HG02642 (cell line): ENCODE results near the gene WWOX.

Source experiments
- ATAC-seq: cut with Tn5 transposase; IDR thresholded peaks from one replicate; pipeline ENCODE4 v1.9.1; 2021; ENCODE audit warnings: mild to moderate bottlenecking; ENCODE audit not compliant: unreplicated experiment, poor library complexity

The WWOX gene

GRCh38 chr16:78972986-78973385 lies 873.5 kb downstream of the WWOX start:
- ATAC-seq = no peak

DNA sequence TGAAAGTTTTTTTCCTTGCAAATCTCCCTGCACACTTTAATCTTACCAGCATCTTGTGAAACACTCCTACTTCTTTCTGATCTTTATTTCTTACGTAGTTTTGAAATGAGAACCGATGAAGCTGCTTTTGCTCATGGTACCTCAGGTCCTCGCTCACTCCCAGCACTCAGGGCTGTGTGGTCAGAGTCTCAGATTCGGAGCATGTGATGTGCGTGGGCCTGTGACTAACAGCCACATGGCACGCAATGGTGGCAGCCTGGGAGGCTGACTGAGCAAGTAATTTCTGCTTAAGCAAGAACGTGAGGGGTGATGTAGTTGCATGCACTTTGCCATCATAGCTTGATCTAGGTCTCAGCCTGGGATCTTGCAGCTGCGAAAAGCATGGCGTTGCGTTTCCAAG lies 876.8 kb downstream of the WWOX start:
- ATAC-seq = no peak

GRCh38 chr16:78980825-78981224 lies 881.4 kb downstream of the WWOX start:
- ATAC-seq = no peak

DNA sequence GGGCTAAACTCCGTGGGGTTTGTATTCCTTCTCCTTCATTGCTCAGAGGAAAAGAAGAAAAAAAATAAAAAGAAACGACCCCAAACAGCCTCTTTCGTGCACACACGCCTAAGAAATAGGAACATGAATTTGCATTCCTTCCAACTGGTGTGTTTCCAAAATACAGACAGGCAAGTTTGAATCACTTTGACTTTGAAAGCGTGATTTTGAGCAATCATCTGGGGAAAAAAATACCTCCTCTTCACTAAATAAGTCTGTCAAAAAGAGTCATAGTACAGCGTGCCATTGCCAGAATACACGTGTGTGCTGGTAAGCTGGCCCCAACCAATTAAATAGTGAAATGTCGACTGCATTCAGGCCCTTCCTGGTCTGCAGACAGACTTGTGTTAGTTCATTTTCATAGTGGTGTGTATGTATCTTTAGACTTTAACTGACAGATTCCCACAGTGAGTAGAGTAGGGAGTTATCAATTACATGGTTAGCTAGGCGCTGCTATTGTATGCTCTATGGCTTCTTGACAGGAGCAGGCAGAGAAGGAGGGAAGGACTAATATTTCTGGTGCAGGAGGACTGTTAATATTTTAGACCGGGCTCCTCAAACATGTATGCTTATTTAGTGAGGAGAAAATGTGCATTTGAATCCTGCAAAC lies 882.8 kb downstream of the WWOX start:
- no peak for ATAC-seq

- ATAC-seq = no peak
Measured at GRCh38 chr16:78984324-78984723, 884.9 kb downstream of the WWOX start.

DNA sequence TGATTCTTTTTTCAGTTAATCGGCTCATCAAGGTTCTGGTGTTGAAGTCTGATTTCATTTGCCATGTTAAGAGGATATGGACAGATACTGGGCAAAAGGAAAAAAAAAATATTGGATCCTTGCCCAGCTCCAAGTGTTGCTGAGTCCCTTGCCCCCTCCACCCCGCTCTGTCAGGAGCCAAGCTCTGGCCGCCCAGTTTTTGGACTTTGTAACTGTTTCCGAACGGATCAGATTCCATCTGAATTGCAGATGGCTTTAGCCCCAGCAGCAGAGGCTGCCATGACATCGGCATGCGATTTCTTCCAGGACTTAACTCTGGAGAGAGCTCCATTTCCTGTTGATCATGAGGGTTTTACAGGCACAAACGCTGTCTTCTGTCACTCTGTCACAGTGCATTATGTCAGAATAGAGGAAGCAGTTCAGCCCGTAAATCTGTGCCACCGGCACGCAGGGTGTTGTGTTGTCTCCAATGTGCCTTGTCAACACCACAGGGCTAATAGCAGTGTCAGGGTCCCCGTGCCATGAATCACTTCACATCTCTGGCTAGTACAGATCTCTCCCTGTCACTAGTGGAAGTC lies 885.5 kb downstream of the WWOX start:
- ATAC-seq = no peak

GRCh38 chr16:78985716-78986605 lies 886.5 kb downstream of the WWOX start:
- ATAC-seq = no peak

DNA sequence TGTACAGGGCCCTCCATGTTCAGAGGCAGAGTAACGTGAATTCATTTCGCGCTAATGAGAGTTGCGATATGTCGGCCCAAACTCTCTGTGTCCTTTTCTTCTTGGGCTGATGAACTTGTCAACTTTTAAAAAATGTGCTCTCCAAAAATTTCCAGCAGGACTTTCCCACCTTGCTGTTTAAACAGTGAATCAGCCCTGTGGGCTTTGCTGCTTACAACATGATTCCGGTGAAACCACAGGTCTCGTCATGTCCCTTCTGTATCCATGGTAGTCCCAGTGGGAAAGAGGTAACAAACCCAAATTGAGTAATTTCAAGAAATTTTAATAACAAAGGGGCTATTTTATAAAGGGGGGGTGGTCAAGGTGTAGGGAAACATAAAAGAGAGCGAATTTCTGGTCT lies 888.2 kb downstream of the WWOX start:
- no peak for ATAC-seq

DNA sequence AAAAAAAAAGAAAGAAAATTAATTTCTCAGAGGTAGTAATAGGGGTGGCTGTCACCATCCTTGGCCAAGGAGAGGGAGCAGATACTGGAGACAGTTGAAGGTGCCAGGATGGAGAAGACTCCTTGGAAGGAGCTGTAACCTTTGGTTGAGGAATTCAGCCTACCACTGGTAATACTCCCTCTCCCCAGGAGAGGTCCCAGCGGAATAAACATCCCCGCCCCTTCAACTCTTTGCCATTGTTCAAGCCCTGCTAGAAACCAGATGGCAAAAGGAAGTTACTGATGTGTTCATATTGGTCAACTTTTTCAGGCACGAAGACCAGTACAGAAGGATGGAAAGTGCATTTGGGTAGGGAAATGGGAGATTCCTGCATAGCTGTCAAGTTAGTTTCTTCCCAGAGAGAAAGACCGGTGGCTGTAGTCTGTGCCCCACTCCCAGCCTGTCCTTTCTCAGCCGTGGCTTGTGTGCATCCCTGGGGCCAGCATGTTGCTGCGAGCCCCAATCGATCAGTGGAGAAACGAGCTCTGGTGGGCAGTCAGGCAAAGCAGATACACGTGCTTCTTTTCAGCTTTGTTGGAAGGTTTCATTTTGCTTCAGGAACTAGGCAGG lies 889.0 kb downstream of the WWOX start:
- no peak for ATAC-seq

GRCh38 chr16:78990309-78990701 lies 890.9 kb downstream of the WWOX start:
- no peak for ATAC-seq

DNA sequence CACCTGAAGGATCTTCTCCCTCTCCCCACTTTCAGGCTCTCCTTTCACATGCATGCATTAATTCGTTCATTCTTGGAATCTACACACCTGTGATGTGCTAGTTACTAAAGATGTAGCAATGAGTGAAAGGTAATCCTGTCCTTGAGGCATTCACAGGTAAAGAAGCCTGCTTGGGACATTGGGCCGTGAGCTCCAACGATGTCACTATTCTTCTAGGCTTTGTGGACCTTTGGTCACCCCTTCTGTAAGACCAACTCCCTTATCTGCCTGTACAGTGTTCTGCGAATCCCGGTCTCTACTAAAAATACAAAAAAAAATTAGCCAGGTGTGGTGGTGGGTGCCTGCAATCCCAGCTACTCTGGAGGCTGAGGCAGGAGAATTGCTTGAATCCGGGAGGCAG lies 892.5 kb downstream of the WWOX start:
- ATAC-seq = no peak

DNA sequence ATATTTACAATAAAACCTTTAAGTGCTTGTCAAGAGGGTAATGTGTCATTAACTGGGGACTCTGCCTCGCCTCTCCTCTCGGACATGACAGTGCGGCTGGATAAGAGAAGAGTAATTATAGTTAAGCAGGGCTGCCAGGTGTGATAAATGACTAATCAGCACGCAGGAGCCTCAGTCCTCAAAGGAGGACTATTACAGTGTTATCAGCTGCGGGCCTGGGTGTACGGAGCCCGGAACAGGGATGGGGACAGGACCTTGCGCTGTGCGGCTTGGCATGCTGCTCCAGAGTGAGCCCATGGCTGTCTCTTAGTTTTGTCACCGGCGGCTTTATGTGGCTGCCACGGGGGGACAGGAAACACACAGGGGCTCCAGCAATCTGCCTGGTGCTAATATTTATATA lies 893.9 kb downstream of the WWOX start:
- ATAC-seq = no peak

GRCh38 chr16:78994135-78994745 lies 894.8 kb downstream of the WWOX start:
- no peak for ATAC-seq

DNA sequence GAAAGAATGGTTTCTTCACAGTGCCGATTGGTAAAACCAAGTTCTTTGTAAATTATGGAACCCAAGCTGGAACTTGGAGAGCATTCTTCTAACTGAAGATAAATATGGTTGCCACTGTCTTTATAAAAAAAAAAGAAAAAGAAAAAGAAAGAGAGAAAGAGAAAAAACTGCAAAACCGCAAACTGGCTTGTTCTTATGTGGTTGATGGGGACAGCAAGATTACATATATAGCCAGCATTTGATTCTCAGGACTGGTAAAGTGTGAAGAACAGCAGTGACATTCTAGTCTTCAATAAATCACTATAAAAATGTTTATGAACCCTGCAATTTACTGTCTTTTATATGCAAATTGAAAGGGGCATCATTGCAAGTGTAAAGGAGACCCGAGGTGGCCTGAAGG lies 896.0 kb downstream of the WWOX start:
- ATAC-seq = no peak

DNA sequence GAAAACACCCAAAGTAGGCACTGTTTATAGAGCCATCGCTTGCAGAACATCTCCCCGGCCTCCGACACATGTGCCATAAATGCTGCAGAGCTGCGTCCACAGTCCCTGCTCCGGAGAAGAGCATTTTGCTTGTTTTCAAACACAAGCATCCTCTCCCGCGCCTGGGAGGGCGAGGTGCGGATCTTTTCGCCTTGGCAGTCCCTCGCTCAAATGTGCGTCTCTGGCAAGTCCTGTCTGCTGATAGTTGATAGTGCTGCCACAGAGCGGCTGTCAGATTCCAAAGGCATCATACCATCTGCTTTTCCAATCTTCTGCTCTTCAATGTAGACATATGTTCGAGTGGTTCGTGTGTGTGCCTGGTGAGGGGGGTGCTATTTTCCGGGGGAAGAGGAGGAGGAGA lies 897.3 kb downstream of the WWOX start:
- ATAC-seq = no peak

- no peak for ATAC-seq
Measured at GRCh38 chr16:78998879-78999278, 899.4 kb downstream of the WWOX start.

DNA sequence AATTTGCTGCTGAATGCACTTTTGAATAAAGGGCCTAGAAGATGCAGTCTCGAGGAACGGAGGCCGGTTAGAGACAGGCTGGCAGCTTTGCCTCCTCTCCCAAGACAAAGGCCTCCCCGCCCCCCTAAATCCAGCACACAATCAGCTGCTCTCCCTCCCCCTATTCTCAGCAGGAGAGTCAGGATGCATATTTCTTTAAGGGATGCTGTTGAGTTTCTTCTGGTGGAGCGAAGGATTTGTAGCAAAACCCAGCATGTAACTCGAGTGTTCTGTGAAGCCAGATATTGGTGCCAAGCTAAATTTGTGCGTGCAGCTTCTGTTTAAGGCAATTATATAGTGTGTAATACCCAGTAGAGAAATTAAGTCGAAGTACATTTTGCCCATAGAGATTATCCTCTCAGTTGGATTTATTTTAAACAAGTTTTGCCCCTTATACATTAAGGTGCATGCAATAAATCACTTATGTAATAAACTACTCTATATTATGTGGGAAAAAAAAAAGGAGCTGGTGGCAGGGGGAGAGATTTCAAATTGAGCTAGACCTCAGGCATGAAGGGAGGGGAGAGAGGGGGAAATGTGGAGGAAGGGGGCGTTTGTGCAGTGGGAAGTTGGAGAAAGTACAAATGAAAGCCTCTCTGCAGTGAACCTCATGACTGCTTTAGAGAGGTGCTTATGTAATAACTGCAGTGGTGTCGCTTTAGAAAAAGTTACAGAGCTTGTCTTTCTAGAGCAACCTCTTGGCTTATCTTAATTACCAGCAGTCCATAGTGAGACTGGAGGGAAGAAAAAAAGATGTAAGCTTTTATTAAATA lies 901.9 kb downstream of the WWOX start:
- no peak for ATAC-seq

GRCh38 chr16:79003026-79003609 lies 903.7 kb downstream of the WWOX start:
- ATAC-seq = no peak

- ATAC-seq = no peak
Measured at GRCh38 chr16:79004309-79004708, 904.9 kb downstream of the WWOX start.

- no peak for ATAC-seq
Measured at GRCh38 chr16:79005096-79005495, 905.6 kb downstream of the WWOX start.
